Activated naive CD4-positive, alpha-beta T cell treated with anti-CD3 and anti-CD28 coated beads, Interleukin-2, amount 50 U/mL, for 16 hours (primary cell): ENCODE data around the gene TAMALIN.
A peak's percentile ranks its signal among the peaks of the same experiment; 100 is the strongest.

Source experiments
- DNase-seq: peaks from one replicate; pipeline ENCODE4 v3.0.0-alpha.2; 2020

The TAMALIN gene

DNA sequence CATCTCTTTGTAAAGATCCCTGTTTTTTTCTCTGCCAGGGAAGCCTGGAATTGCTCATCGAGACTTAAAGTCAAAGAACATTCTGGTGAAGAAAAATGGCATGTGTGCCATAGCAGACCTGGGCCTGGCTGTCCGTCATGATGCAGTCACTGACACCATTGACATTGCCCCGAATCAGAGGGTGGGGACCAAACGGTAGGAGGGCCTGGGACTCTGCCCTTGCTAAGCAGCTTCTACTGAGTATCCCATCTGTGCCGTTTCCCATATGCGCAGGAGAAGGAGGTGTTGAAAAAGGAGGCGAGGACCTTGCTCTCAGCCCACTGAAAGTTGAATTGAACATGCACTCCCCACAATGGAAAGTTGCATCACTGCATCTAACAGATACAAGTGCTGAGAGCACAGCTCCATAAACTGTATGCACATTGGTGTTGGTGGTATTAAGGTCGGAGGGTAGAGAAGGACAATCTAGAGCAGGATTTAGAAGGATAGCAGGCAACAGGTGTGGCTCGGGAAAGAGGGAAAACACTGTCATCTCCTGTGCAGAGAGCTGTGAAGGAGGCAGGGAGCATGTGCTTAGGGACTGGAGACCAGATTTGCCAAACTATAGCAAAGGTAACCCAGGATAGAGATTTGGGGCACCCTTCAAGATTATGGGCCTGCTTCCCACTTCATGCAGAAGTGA, 21.5 kb upstream of the TAMALIN start:
- no peak for DNase-seq

DNA sequence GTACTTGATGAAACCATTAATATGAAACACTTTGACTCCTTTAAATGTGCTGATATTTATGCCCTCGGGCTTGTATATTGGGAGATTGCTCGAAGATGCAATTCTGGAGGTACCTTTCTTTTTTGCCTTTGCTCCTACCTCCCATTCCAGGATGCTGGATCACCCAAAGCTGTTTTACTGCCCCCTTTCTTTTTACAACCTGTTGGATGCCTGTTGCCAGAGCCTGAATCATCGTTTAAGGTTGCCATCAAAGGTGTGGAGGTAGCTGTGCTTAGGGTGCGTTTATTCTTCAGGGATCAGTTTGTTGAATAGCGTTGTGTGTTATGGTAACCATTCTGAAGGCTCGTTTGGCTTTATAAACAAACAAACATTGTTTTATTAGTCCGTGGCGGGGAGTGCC, 19.9 kb upstream of the TAMALIN start:
- DNase-seq: no peak

GRCh38 chr12:51992246-51992645, 14.5 kb upstream of the TAMALIN start:
- DNase-seq: no peak

GRCh38 chr12:51994539-51994820, 12.3 kb upstream of the TAMALIN start:
- no peak for DNase-seq

GRCh38 chr12:51994959-51995358, 11.8 kb upstream of the TAMALIN start:
- DNase-seq: no peak

DNA sequence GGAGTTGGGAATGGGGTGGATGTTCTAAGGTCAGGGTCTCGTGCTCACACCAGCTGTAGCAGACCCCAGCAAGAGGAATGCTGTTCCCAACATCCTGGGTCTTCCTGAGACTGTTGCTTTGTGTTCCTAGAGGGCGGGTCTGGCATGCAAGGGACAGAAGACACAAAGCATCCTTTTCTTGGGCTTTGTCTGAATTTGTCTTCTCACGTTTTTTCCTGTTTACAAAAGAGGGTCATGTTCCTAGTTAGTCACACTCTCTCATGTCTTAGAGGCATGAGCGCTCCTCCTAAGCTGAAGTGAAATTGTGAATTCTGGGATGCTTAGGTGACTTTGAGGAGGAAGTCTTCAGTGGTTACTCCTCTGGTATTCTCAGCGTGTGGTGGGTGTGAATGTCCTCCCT, 9.6 kb upstream of the TAMALIN start:
- no peak for DNase-seq

GRCh38 chr12:52003016-52003550, 3.7 kb upstream of the TAMALIN start:
- DNase-seq: no peak

DNA sequence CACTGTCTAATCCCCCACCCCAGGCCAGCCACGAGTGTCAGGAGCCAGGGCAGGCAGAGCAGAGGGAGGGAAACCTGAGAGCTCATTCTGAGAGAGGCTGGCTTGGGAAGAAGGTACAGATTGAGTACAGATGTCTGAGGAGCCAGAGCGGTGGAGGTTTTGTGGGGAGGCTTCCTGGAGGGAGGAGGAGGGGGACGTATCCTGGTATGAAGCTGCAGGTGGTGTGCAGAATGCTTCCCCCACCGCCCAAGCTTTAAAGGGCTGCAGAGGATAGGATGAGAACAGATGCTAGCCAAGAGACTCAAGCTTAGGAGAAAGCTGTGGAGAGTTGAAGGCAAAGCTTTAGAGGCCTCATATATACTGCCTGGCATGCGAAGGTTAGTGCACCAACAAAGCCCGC, 3.2 kb upstream of the TAMALIN start:
- DNase-seq: no peak

- DNase-seq: no peak
Measured at GRCh38 chr12:52004042-52004648, 2.6 kb upstream of the TAMALIN start.

GRCh38 chr12:52005218-52005902, 1.4 kb upstream of the TAMALIN start:
- DNase-seq: no peak

DNA sequence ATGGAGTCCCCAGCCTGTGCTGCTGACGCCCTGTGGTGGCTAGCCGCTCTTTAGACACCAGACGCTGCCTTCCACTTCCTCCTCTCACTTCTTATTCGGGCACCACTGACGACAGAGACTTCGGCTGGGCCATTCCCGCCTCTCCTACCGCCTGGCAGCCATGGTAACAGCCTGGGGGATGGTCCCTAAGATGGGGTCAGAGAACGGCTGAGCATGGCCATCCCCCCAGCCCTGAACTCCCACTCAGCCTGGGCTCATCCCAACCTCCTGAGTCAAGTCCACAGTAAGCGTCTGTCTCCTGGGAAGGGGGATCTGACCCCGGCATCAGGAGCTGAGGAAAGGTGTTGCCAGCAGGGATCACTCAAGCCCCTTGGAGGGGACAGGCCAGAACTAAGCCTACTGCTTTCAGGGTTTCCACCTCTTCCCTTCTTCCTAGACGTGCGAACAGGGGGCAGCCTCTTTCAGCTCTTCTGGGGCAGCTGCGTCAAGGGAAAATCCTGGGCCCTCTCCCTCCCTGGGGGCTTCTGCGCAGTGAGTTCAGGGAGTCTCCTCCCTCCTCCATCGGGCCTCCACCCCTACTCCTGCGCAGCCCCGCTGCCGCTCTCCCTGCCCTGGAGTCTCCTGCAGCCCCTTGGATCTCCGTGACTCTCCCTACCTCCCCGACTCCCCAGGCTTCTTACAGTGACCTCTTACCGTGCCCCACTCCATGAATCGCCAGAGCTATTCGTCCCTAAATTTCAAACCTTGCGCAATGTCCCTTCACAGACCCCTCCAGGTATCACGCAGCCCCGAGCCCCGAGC, 643 bp upstream of the TAMALIN start:
- DNase-seq: no peak

DNA sequence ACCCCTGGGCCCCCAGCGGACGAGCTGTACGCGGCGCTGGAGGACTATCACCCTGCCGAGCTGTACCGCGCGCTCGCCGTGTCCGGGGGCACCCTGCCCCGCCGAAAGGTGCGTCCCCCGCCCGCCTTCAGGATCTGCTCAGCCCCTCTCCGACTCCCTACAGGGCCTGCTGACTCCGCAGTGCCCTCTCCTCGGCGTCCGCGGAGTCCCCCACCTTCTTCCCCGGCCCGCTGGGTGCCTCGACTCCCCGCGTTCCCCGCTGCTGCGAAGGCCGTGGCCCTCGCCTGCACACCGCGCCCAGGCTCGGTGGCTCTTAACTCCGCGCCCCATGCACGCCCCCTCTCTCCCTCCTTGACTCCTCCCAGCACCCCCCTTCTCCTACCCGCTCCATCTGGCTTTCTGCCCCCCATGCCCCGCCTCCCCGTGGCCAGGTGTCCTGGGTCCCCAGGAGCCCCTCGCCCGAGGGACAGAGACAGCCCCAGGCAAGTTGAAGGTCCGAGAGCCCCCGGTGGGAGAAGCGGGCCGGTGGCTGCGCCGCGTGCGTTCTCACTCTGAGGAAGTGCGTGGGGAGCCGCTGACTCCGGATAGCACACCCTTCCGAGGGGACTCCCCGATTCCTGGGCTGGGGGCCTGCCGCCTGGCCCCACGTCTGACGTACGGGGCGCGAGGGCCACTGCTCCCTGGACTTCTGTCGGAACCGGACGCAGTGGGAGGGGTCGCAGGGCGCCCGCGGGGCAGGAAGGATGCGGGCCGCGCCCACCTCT, 594 bp downstream of the TAMALIN start:
- DNase-seq: peak; percentile 61

DNA sequence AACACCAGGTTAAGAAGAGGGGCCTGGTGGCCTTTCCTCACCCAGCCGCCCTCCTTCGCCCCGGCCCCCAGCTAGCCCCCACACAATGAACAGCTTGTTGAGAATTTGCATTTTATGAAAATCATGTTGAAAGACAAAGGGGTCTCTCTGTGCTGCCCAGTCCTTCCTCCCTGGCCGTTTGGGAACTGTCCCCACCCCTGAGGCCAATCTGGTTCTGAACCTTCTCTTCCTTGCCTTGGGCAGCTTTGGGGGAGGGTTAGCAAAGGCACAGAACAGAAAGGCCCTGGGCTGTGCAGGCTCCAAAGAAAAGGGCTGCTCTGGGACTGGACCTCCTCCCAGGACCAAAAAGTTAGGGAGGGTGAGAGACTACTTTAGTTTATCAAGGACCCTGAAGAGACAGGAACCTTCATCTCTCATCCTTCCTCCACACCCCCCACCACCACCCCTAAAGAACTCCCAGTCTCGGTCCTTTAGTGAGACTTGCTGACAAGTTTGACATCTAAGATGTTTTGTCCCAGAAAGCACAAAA, 1.3 kb downstream of the TAMALIN start:
- no peak for DNase-seq

- DNase-seq: no peak
Measured at GRCh38 chr12:52009081-52009751, 2.5 kb downstream of the TAMALIN start.

- no peak for DNase-seq
Measured at GRCh38 chr12:52010152-52010622, 3.4 kb downstream of the TAMALIN start.

GRCh38 chr12:52010692-52011601, 4.2 kb downstream of the TAMALIN start:
- no peak for DNase-seq

DNA sequence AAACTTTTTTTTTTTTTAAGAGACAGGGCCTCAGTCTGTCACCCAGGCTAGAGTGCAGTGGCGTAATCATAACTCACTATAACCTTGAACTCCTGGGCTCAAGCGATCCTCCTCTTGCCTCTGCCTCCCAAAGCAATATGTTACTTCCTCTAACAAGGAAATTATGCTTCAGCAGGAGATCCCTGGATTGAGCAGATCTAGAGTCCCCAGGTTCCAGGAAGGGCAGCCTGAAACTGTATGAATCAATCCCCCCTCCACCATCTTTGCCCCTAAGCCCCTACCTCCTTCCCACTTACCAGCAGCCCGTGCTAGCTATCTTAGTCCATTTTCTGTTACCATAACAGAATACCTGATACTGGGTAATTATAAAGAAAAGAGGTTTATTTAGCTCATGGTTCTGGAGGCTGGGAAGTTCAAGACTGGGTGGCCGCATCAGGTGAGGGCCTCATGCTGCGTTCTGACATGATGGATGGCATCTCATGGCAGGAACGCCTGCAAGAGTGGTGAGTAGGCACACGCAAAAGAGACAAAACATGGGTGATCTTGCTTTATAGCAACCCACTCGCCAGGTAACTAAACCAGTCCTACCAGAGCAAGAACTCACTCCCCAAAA, 5.0 kb downstream of the TAMALIN start:
- no peak for DNase-seq

GRCh38 chr12:52013626-52014310, 7.0 kb downstream of the TAMALIN start:
- DNase-seq: no peak
